ENCODE results near the gene ATP2C2. TPM values are rescaled to one million over a fixed set of nuclear protein-coding genes. Genes with fewer than 3 reads are reported as not detected.

Gene ATP2C2
- total RNA-seq, 1 experiment from 2014 or later = 26.0 TPM

- Histone ChIP-seq H3F3A (ENCODE audit: low read length, unreplicated experiment) (no peaks in the 10 kb centered on the region), H3K9ac (ENCODE audit: low read length) (no peak overlapping the region), H3K27me3 (ENCODE audit: low read length) (no peaks in the 10 kb centered on the region), H3K4me3 (ENCODE audit: low read length) (no peak overlapping the region), H3K36me3 (ENCODE audit: low read depth, low read length) (peaks cover 18% of the 10 kb centered on the region), H3K9me2 (replicated peaks; ENCODE audit: low read length) (no peaks in the 10 kb centered on the region), H3K27ac (ENCODE audit: low read length) (no peak overlapping the region), H3K4me2 (ENCODE audit: low read length) (no peak overlapping the region), H3K4me1 (ENCODE audit: insufficient read depth, low read length) (no peaks in the 10 kb centered on the region), H4K20me1 (ENCODE audit: low read length) (no peaks in the 10 kb centered on the region), H3K79me2 (ENCODE audit: low read length) (no peaks in the 10 kb centered on the region), H3K9me3 (ENCODE audit: low read length) (no peaks in the 10 kb centered on the region), H2AFZ (ENCODE audit: low read length) (no peak overlapping the region)
- ATAC-seq = no peak
- intact Hi-C loops (cut with micrococcal nuclease) = loop anchor here (2.0 kb wide), 1 partner anchor 207 kb away; no protein-coding TSS in a partner anchor
- BruUV-seq (replicated peaks) = no TSS peak
- no peak for TF ChIP-seq CTCF (conservative IDR thresholded peaks at IDR 0.05; ENCODE audit: low read depth, low read length)
- no peak for TF ChIP-seq EZH2phosphoT487 (IDR thresholded peaks at IDR 0.05; ENCODE audit: borderline replicate concordance, low read length)
- no peak for TF ChIP-seq EZH2 (IDR thresholded peaks at IDR 0.05; ENCODE audit: low read length, unreplicated experiment)
- CTCF ChIA-PET = no interaction called here
- DNase-seq = no peak
- POLR2A ChIA-PET (ENCODE audit: unreplicated experiment) = no interaction called here
Measured at GRCh38 chr16:84483882-84484565, 115.7 kb downstream of the ATP2C2 start.

GRCh38 chr16:84484579-84485254 lies 116.4 kb downstream of the ATP2C2 start:
- no peaks in the 10 kb centered on the region for H3K27me3 ChIP-seq (ENCODE audit: low read length)
- POLR2A ChIA-PET (ENCODE audit: unreplicated experiment) = no interaction called here
- H4K20me1 ChIP-seq (ENCODE audit: low read length) = no peaks in the 10 kb centered on the region
- CTCF ChIA-PET = no interaction called here
- ATAC-seq (no peak), DNase-seq (peak; percentile 49)
- no peak overlapping the region for H2AFZ ChIP-seq (ENCODE audit: low read length)
- intact Hi-C loops (cut with micrococcal nuclease) = loop anchor here (2.0 kb wide), 1 partner anchor 208 kb away; no protein-coding TSS in a partner anchor
- no peaks in the 10 kb centered on the region for H3K9me3 ChIP-seq (ENCODE audit: low read length)
- H3K27ac ChIP-seq (ENCODE audit: low read length) = no peak overlapping the region
- H3K9ac ChIP-seq (ENCODE audit: low read length) = no peak overlapping the region
- H3K4me1 ChIP-seq (ENCODE audit: insufficient read depth, low read length) = no peaks in the 10 kb centered on the region
- H3F3A ChIP-seq (ENCODE audit: low read length, unreplicated experiment) = no peaks in the 10 kb centered on the region
- no peaks in the 10 kb centered on the region for H3K79me2 ChIP-seq (ENCODE audit: low read length)
- H3K4me2 ChIP-seq (ENCODE audit: low read length) = no peak overlapping the region
- peaks cover 19% of the 10 kb centered on the region; the same call in 1 of the 2 replicates for H3K36me3 ChIP-seq (ENCODE audit: low read depth, low read length)
- H3K4me3 ChIP-seq (ENCODE audit: low read length) = no peak overlapping the region
- H3K9me2 ChIP-seq (replicated peaks; ENCODE audit: low read length) = no peaks in the 10 kb centered on the region
- peak; percentile 75 for TF ChIP-seq CTCF (conservative IDR thresholded peaks at IDR 0.05; ENCODE audit: low read depth, low read length)
- TF ChIP-seq EZH2phosphoT487 (IDR thresholded peaks at IDR 0.05; ENCODE audit: borderline replicate concordance, low read length) = no peak
- BruUV-seq (replicated peaks) = no TSS peak
